Astrocyte of the hippocampus (primary cell): Measurements from ENCODE around the gene OR2F1.

Experiments used
- DNase-seq: peaks from one replicate; pipeline ENCODE4 v3.0.0; 2011; ENCODE audit warnings: low read depth, low spot score

OR2F1 gene

DNA sequence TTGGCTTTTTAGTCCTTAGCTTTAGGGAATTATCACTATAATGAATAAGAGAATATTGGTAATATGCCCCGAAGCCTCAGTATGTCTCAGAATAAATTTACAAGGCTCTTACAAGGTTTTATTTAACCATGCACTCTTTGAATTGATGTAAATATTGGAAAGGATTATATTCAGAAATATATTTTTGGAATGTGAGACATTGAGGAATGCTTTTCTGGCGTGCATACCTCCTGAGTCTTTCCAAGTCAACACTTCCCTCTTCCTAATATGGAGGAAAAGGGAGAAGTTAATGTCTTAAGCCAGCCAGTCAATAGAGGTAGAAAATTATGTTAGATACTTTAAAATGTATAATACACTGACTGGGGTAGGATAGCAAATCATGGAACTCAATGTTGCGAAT, 1.2 kb upstream of the OR2F1 start:
- DNase-seq = no peak

DNA sequence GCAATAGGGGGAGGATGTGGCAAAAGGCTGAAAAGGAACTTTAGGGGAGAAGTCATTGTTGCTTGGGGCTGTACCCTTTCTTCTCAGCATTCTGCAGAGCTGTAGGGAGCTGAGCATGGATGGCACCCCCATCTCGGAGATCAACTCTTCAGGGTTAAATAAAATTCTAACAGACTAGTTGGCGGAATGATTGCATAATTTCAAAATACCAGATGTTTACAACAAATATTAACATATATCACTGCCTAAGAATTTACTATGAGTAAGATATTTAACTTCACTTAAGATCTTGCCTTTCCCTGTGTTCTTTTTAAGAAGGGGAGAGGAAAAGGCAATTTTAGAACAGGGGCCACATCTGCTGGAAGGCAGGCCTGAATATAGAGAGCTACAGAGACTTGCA, 509 bp upstream of the OR2F1 start:
- no peak for DNase-seq

DNA sequence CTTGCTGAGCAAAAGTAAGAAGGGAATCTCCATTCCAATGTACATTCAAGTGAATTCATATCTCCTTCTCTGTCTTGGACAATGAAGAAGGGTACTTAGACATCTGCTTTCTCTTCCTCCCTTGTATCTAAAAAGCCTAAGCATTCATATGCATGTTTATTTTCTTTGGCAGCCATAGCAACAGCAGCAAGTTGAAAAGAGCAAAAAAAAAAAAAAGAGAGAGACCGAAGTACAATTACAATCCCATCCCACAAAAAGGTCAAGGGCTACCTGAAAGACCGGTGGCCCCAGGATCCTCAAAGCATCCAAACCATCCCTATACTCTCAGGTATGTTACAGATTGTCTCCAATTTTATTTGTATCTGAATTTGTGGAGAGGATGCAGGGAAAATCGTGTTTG, 4.1 kb downstream of the OR2F1 start:
- no peak for DNase-seq

GRCh38 chr7:143960813-143961610, 6.4 kb downstream of the OR2F1 start:
- no peak for DNase-seq

DNA sequence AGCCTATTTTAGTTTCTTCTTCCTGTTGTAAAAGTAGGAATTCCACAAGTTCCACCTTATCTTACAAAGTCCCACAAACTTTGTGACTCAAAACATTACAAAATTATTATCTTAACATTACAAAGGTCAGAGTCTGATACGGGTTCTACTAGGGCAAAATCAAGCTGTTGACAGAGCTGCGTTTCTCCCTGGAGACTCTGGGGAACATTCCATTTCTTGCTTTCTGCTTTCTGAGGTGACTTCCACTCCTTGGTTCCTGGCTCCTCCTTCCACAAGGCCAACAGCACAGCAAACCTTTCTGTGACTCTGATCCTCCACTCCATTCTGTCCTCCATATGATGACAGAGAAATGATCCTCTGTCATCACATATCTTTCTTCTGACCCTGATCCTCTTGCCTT, 10.6 kb downstream of the OR2F1 start:
- DNase-seq = no peak

DNA sequence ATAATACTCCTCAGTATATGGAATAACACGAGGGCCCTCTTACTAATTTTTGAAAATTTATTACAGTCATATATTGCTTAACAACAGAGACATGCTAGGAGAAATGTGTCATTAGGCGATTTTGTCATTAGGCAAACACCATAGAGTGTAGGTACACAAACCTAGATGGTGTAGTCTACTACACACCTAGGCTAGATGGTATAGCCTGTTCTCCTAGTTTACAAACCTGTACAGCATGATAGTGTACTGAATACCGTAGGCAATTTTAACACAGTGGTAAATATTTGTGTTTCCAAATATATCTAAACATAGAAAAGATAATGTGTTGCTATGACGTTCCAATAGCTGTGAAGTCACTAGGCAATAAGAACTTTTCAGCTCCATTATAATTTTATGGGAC, 12.8 kb downstream of the OR2F1 start:
- no peak for DNase-seq

DNA sequence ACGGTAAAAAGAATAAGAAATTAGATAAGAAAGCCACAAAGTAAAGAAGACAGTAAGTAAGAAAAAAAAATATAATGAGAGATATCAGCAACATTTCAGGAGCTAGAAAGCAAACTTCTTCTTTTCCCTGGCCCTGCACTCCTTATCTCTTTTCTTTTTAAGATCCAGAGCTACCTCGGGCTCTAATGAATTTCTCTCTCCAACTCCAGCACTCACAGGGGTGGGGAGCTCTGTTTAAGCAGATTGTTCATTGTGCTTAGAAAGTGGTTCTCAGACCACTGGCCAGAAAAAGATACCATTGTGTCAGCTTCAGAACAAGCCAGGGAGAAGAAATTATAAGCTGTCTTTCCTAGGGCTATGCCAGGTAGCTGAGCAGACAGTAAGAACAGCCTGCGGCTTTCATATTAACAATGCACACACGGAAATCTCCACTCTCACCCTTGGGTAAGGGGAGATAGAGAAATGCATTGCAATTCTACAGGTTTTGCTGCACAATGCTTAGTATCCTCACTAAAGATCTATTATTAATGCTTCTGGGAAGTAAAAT, 19.3 kb downstream of the OR2F1 start:
- no peak for DNase-seq

GRCh38 chr7:143974459-143974858, 19.8 kb downstream of the OR2F1 start:
- no peak for DNase-seq

GRCh38 chr7:143975617-143976016, 21.0 kb downstream of the OR2F1 start:
- no peak for DNase-seq

DNA sequence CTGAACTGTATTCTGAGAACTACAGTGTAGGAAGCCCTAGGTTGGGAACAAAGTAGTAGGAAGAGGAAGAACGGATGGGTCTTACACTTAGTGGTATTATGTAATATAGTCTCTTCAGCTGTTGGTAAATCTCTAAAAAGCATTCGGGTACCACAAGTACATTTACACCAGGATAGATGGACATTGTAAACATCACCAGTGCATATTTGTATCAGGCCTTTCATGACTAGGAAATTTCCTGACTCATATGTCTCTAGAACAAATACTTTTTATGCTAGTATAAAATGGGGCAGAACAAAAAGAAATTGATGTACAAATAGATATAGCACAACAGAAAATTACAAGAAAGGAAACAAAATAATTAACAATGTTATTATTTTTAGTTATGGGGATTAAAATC, 23.9 kb downstream of the OR2F1 start:
- no peak for DNase-seq

- DNase-seq = peak; percentile 37
Measured at GRCh38 chr7:143979359-143979758, 24.7 kb downstream of the OR2F1 start.

GRCh38 chr7:143979998-143980397, 25.4 kb downstream of the OR2F1 start:
- no peak for DNase-seq

- no peak for DNase-seq
Measured at GRCh38 chr7:143980746-143981510, 26.3 kb downstream of the OR2F1 start.

DNA sequence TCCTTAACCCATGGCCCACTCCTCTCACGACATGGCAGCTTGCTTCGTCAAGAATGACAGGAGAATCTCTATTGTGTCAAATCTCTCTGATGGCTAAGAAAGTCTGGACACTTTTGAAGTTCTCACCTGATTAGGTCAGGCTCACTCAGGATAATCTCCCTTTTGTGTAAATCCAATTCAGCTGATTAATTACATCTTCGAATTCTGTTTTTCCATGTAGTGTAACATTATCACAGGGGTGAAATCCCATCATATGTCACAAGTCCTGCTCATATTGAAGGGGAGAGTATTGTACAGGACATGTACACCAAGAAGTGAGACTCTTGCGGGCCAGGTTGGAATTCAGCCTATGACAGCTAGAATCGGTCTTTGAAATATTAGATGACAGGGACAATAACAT, 29.3 kb downstream of the OR2F1 start:
- DNase-seq = no peak

GRCh38 chr7:143987513-143987912, 32.9 kb downstream of the OR2F1 start:
- DNase-seq = no peak

DNA sequence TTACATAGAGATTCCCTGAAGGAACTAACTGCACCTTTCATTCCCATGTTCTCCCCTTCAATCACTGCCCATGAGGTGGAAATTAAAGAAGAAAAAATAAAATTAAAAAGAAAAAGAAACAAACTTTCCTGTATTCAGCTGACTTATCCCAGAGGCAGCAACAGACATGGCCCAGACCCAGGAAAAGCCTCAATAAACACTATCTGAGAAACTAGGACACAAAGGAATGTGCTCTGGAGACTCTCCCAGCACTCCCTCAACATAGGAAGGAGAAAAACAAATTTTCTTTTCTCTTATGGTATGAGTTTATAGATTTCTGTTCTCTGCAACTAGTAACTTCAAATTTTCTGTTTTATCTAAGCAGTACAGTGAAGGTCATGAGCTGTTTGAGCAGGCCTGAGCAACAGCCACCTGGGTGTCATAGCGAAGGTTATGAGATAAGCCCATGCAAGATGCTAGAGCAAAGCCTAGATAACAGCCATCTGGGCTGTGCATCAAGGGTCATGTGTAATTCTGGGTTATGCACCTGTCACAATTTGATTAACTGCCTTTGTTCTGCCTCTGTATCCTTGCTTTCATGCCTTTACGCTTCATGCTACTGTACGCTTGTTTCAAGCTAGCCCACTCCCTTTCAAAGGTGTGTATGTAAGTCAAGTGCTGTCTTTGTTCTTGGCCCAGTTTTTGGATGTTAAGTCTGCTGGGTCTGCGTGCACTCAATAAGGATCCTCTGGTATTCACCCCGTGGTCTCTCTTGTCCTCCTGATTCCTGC, 34.5 kb downstream of the OR2F1 start:
- peak; percentile 46 for DNase-seq

DNA sequence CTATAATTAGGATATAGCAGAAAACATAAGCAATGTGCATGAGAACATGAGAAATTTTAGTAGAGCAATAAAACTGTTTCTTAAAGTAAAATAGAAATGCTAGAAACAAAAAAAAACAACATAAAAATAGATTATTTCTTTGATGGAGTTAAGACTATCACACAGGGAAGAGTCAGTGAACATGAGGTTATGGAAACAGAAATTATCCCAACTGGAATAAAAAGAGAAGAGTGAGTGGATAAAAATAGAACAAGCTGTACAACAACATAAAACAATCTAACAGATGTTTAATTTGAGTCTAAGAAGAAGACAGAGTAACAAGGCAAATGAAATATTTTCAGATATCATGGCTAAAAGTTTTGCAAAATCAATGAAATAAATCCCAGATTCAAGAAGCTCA, 38.0 kb downstream of the OR2F1 start:
- no peak for DNase-seq

DNA sequence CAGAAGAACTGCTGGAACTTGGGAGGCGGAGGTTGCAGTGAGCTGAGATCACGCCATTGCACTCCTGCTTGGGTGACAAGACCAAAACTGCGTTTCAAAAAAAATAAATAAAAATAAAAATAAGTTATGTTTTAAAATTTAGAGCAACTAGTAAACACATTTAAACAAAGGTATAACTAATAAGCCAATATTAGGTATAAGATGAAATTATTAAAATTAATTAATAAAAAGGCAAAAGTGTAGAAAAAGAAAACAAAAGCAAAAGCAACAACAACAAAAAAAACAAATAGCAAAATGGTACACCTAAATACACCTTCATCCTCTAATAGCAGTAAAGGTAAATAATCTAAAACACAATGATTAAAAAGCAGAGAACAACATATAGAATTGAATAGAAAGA, 39.3 kb downstream of the OR2F1 start:
- no peak for DNase-seq

GRCh38 chr7:144000020-144000419, 45.4 kb downstream of the OR2F1 start, which contains the start of gene OR6B1:
Gene OR6B1, plus strand, starts transcription at chr7:144000320. Its CDS starts 3,677 bp downstream, at chr7:144003997.
- DNase-seq = no peak

- no peak for DNase-seq
Measured at GRCh38 chr7:144001543-144001942, 46.9 kb downstream of the OR2F1 start.

- DNase-seq = no peak
Measured at GRCh38 chr7:144004703-144005102, 50.1 kb downstream of the OR2F1 start.
